Hippocampal formation (tissue), 2 donors: ENCODE data around the gene C11orf71.

Experiments
- DNase-seq, 2 donors: peaks; one replicate each; lab custom pipeline; 2025; lab: John Stamatoyannopoulos, UW

Gene C11orf71

DNA sequence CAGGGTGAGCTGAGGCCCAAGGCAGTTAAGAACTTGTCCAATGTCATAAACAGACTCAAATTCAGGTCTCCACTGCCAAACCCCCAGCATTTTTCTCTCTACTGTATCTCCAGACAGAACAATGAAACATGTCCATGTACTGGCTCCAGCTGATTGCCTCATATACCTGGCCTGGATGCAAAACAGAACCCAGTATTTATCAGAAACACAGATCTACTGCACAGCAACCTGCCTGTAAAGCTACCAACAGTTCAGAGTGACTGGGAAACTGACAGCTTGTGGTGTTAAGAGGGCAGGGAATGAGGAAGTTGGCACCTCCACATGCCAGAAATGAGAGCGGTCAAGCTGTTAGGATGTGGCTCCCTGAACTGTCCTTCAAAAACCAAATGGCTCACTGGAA, 41.6 kb downstream of the C11orf71 start:
- no peak for DNase-seq

DNA sequence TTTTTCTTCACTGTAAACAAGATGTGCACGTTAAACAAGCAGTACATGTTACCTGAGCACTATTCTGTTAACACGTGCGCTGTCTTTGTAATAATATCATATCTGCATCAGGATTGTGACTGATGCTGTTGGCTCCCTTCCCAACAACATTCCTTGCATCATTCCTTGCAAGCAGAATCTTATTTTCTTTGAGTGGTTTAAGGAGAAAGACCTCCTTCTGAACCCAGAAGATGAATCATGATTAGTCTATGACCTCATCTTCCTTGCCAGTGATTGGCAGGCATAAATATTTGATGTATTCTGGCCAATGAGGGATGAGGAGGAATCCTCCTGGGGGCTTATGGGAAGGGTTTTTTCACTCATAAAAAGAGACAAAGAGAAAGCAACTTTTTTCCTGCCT, 46.2 kb downstream of the C11orf71 start:
- no peak for DNase-seq

DNA sequence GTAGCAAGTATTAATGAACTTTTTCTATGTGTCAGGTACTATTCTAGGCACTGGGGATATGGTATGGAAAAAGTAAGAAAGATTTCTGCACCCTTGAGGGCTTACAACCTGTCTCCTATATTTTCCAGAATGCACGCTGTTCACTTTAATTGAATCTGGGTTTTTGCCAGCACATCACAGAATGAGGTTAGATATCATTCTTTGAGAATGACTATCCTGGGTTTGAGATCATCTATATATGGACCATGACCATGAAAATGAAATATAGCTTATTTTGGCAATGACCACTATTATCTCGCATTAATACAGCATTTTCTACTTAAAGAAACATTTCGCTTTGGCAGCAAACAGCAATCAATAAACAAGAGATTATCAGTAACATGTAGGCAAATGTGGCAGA, 46.9 kb downstream of the C11orf71 start:
- no peak for DNase-seq

DNA sequence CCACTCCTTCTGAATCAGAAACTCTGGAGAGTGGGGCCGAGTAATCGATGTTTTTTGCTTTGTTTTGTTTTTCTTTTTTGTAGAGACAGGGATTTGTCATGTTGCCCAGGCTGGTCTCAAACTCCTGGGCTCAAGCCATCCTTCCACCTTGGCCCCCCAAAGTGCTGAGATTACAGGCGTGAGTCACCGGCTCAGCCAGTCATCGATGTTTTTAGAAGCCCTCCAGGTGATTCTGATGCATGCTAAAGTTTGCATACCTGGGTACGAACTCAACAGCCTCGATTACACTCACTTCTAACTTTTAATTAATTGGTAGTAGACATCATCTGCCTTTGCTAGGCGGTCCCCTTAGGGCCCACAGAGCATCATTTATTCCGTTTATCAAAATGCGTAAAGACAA, 50.3 kb downstream of the C11orf71 start:
- no peak for DNase-seq
